Hippocampal formation (tissue), 2 donors: ENCODE measurements around the gene CNPY3.
"Not testable (repeated sequence)": the region's sequence is repeated elsewhere in the genome, so short reads cannot be mapped to it uniquely, and the experiment has no call there.

ENCODE experiments used
- DNase-seq, 2 donors: peaks; one replicate each; lab custom pipeline; 2025; lab: John Stamatoyannopoulos, UW

The CNPY3 gene

DNA sequence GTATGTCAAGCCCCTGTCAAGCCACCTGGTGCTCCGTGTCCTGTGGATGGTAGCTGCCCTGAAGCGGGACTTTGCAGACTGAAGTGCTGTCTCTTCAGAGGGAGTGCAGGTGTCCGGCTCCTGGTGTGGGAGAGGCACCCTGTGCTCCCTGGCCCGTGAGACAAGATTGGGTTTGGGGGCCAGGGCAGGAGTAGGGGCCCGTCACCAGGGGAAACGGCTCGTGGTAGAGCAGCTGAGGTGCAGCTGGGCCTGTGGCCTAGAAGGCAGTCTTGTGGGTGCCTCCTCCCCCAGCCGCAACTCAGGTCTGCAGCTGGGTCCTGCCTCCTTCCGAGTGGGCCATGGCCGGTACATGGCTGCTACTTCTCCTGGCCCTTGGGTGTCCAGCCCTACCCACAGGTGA is 13.5 kb upstream of the CNPY3 start, which contains the start of gene PTCRA:
PTCRA (plus strand) TSS at position 322 of the 400 bp plus-strand sequence; CDS start at position 339, 17 bp downstream.
- DNase-seq, result no peak

DNA sequence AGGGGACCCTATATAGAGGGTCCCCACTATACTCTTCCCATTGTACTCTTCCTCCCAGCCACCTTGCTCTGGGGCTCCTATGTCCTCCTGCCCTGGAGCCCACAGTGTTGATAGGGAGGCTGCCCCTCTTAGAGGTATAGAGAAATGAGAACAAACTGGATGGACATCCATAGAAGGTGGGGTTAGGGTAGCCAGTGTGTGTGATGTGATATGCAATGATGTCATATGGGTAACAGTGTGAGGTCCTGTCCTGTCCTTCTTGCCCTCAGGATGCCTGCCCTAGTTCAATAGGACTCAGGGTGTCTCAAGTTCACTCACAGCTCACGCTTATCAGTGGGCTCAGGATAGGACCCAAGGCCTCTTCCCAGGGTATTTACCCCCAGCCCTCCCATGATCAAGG is 13.0 kb upstream of the CNPY3 start:
- DNase-seq, result no peak

DNA sequence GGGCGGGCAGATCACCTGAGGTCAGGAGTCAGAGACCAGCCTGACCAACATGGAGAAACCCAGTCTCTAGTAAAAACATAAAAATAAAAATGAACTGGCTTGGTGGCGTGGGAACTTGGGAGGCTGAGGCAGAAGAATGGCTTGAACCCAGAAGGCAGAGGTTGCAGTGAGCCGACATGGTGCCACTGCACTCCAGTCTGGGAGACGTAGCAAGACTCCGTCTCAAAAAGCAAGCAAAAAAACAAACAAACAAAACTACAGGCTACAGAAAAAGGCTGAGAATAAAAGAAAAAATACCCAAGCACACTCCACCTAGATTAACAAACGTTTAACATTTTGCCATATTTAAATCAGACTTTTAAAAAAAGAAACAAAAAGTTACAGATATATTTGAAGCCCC is 7.5 kb upstream of the CNPY3 start:
- DNase-seq, result no peak

DNA sequence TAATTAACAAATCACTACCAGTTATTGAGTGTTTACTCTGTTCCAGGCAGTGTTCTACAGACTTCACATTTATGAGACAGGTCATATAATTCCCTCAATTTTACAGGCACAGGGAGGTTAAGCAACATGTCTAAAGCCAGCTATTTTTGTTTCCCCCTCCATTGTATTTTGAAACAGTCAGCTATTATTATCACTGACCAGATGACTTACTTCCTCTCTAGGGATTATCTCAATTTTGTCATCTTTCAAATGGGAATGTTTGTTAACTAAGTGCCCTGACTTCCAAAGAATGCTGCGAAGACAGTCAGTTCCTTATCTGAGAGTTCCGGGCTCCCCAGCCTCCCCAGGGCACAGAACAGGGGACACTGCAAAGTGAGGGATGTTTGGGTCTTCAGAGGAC is 5.6 kb upstream of the CNPY3 start:
- DNase-seq, result no peak

DNA sequence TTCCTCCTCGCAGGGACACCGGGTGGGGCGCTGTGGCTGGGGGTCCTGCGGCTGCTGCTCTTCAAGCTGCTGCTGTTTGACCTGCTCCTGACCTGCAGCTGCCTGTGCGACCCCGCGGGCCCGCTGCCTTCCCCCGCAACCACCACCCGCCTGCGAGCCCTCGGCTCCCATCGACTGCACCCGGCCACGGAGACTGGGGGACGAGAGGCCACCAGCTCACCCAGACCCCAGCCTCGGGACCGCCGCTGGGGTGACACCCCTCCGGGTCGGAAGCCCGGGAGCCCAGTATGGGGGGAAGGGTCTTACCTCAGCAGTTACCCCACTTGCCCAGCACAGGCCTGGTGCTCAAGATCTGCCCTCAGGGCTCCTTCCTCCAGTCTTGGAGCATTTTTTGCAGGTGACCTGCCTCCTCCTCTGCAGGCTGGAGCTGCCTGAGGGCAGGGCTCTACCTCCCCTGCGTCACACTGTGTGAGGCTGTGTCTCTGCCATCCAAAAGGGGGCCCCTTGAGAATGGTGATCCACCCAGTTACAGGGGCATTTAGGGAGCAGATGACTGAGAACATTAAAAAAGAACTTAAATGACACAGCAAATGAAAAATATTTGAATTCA is 3.9 kb upstream of the CNPY3 start:
- no peak for DNase-seq

DNA sequence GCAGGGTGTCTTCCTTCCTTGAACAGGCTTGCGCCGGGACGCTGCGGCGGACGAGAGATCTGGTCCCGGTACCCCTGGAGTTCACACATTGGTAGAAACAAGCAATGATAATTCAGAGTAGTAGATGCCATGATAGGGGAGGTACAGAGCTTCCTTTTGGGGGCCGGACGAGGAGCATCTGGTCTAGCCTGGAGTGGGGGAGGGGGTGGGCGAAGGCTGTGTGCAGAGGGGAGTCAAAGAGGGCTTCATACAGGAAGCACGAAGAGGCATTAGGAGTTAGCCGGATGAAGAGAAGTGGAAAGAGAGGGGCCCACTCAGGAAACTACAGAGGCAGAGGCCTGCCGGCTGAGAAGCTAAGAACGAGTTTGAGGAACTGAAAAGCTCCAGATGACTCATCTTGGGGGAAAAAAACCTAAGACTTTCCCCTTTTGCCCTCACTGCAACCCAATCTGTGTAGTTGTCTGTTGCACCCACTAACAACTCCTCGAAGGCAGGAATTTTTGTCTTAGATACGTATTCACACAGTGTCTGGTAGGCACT is 611 bp downstream of the CNPY3 start:
- DNase-seq, result peak in 1 of 2 donors; percentile 44

DNA sequence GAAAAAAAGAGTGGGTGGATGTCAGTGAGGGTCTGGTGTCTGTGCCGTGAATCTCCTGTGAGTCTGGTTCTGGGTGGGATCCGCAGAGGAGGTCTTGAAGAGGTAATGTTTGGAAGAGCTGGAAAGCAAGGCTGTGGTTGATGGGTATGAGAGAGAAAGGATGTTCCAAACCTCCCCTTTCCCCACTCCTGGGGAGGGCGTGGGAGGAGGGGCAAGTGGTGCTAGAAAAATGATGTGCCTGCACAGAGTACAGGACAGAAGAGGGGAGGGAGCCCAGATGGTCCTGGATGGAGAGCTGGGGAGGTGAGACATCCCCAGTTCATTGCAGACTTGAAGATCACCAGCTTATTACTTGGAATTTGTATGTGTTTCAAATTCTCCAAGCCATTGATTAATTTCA is 3.1 kb downstream of the CNPY3 start:
- DNase-seq, result no peak

DNA sequence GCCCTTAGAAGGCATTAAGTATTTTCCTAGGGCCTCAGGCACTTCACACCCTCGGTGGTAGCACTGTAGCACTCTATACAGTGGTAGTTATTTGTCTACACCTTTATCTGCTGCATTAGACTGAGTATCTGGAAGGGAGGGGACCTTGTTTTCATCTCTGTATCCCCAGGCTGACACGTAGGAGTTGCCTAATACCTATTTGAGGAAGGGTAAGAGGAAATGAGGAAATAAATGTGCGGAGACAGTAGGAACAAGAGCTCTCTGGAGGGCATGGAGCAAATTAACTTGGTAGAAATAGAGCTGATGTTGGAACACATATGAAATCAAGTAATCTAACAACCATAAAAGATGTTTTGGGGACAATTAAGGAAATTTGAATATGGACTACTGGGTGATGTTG is 3.9 kb downstream of the CNPY3 start:
- peak in 1 of 2 donors; percentile 11 for DNase-seq

DNA sequence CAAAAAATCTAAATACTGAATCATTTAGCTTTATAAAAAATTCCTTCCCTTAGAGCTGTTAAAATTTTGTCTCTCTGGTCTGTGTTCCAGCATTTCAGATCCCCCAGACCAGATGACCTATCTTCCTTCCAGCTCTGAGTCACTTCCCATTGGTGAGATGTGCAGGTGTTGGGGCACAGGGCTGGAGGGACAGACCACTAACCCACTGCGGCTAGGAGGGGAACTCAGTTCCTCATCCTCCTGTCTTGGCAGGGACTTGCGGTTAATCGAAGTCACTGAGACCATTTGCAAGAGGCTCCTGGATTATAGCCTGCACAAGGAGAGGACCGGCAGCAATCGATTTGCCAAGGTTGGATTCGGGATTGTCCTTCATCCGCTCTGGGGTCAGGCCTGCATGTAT is 6.0 kb downstream of the CNPY3 start:
- no peak for DNase-seq

DNA sequence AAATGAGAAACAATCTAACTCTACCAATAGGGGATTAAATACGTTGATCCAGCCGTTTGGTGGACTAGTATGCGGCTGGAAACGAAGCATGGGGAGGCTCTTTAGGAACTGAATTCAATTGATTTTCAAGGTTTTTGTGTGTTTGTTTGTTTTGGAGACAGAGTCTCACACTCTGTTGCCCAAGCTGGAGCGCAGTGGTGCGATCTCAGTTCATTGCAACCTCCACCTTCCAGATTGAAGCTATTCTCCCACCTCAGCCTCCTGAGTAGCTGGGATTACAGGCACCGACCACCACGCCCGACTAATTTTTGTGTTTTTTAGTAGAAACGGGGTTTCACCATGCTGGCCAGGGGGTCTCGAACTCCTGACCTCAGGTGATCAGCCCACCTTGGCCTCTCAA is 7.1 kb downstream of the CNPY3 start:
- no peak for DNase-seq

DNA sequence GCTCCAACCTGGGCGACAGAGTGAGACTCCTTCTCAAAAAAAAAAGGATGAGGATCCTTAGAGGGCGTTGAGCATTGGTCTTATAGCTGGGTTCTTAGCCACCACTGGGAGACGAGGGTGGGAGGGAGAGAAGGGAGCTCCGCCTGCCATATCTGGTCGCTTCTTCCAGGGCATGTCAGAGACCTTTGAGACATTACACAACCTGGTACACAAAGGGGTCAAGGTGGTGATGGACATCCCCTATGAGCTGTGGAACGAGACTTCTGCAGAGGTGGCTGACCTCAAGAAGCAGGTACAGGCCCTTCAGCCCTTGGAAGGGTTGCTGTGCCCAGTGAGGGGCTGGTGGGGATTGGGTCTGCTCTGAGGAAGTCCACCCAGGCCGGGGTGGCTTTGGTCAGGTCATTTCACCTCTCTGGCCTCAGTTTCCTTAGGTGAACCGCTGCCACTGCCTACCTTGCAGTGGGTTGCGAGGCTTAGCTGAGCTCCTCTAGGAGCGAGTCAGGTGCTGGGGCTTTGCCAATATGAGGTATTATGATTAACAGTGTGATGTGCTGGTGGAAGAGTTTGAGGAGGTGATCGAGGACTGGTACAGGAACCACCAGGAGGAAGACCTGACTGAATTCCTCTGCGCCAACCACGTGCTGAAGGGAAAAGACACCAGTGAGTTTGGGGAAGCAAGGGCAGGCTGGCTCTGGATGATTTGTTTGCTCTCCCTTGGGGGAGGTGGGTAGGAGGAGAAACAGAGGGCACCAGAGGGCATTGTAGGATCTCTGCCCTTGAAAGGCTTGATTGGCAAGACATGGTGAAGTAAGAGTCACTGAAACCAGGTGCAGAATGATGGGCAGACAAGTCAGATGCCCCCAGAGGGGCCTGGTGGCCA is 8.5 kb downstream of the CNPY3 start:
- no peak for DNase-seq

DNA sequence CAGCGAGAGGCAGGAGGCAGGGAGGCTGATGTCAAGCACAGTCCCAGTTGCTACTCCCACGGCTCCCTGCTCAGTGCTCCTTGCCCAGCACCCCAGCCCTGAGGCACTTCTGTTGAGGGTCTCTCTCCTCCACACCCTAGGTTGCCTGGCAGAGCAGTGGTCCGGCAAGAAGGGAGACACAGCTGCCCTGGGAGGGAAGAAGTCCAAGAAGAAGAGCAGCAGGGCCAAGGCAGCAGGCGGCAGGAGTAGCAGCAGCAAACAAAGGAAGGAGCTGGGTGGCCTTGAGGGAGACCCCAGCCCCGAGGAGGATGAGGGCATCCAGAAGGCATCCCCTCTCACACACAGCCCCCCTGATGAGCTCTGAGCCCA is 9.1 kb downstream of the CNPY3 start:
- no peak for DNase-seq

DNA sequence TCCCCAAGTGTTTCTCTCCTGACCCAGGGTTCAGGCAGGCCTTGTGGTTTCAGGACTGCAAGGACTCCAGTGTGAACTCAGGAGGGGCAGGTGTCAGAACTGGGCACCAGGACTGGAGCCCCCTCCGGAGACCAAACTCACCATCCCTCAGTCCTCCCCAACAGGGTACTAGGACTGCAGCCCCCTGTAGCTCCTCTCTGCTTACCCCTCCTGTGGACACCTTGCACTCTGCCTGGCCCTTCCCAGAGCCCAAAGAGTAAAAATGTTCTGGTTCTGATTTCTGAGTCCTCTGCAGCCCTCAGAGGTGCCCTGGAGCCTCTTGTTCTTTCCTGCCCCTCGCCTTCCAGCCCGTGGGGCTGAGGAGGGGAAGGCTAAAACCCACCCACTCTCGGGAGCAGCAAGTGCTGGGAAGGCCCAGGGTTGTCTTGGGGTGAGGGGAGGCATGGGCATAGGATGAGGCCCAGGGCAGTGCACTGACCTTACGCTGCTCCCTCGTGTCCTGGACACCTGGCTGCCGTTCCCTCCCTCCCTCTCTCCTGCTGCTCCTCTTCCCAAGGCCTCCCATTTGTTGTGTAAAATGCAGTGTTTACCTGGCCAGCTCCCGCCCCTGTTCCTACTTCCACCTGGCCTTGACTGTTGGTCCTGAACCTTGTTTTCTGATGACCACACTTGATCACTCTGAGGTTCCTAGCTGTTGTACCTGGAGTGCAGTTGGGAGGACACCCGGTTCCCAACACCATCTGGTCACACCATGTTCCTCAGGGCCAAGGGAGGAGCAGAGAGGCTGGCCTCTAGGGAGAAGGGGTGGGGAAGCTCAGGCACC is 9.9 kb downstream of the CNPY3 start:
- DNase-seq, result no peak

DNA sequence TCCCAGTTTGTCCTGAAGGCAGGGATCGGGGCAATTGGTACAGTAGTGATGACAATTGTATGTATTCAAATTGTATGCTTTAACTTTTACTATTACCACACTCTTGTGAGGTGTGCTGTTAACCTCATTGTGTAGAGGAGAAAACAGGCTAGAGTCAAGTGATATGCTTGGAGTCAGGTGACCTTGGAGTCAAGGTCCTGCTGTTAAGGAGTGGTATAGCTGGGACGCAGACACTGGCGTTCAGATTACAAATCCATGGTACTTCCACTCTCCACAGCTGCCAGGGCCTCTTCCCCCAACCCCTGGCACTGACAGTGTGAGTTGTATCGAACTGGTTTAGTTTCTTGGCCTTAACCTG is 10.5 kb downstream of the CNPY3 start:
- DNase-seq, result no peak

DNA sequence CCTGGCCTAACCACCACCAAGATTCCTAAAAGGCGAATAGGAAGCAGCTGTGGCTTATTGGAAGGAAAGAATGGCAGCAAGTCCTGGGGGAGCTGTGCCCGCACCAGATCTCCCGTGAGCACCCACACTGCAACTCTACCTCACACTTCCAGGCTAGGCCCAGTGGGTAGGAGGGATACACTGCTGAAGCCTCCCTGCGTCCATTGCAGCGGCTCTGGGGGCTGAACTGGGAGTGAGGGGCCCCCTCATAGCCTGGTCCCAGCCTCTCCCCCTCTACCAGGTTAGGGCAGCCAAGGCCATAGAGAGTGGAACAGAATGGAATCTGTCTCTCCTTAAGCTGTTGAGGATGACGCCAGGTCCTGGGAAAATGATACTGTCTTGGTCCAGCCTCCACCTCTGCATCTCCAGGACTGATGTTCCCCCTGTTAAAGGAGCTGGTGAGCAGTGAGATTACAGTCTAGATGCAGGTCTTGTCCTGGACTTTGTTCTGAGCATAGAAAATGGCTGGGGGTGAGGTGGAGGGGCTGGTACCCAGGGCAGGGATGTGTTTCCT is 11.3 kb downstream of the CNPY3 start:
- no peak for DNase-seq

DNA sequence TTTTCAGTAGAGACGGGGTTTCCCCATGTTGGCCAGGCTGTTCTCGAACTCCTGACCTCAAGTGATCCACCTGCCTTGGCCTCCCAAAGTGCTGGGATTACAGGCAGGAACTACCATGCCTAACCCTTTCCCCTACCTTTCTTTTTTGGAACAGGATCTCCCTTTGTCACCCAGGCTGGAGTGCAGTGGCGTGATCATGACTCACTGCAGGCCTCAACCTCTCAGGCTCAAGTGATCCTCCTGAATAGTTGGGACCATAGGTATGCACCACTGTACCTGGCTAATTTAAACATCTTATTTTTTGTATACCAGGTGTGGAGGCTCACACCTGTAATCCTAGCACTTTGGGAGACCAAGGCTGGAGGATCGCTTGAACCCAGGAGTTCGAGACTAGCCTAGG is 12.1 kb downstream of the CNPY3 start:
- DNase-seq, result not testable (repeated sequence)

DNA sequence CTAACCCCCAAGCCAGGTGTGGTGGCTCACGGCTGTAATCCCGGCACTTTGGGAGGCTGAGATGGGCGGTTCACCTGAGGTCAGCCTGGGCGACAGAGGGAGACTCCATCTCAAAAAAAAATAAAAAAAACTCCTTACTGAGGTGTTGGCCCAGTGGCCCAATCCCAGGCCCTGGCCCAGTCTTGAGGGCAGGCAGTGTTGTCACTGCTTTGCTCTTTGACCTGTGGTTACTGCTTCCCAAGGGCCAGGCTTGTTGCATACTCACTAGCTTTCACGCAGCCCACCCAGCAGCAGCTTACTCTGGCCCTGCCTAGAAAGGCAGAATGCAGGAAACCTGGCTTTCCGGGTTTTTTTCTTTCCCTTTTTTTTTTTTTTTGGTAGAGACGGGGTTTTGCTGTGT is 13.2 kb downstream of the CNPY3 start:
- DNase-seq, result no peak

DNA sequence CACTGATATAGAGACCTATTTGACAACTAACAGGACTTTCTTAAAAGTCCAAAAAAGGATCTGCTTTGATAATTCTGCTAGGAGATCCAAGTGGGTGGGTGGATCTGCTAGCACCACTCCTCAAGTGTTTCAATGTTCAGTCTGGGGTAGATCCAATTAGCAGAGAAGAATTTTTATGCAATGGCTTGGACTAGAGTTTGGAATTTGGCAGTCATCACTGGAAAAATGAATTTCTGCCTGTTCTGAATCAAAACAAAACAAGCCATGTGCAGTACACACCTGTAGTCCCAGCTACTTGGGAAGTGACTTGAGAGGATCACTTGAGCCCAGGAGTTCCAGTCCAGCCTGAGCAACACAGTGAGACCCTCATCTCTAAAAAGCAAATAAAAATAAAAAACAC is 18.7 kb downstream of the CNPY3 start:
- DNase-seq, result no peak

DNA sequence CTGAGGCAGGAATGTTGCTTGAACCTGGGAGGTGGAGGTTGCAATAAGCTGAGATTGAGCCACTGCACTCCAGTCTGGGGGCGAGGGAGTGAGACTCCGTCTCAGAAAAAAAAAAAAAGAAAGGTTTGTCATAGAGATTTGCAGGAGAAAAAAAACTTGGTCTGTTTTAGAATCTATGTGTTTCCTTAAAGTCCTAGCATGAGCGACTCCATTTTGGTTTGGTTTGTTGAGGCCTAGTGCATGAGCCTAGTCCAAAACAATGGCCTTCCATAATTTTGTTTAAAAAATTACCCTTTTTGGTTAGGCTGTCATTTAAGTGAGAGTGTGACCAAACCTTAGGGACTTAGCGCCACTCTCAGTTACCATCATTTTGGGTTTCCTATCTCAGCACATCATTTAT is 23.1 kb downstream of the CNPY3 start:
- no peak for DNase-seq

DNA sequence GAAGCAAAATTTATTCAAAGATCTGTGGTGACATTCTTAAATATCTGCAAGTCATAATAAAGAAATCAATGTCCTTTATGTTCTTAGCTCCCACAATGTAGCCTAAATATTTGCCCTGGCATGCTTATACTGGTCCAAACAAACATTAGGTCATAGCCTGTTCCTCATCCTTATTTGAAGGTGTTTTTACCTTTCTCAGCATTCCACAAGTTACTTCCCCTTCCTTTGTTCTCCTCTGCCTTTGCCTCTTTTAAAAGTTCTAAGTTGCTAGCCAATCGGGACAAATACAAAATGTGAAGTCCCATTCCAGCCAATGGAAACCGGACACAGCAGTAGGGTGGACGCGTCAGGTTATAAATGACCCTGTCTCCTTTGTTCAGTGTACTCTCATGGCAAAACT is 25.1 kb downstream of the CNPY3 start:
- DNase-seq, result not testable (repeated sequence)

DNA sequence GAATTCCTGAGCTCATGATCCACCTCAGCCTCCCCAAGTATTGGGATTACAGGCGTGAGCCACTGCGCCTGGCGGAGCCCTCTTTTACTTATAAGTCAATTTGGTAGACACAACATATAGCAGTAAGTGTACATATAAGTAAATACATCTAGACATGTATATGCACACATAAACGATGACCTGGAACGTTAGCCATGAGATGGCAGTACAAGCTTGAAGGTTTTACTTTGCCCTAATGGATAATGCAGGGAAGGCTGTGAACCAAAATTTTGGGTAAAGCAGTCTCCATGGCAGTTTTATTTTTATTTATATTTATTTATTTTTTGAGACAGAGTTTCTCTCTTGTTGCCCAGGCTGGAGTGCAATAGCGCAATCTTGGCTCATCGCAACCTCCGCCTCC is 28.8 kb downstream of the CNPY3 start:
- DNase-seq, result no peak

DNA sequence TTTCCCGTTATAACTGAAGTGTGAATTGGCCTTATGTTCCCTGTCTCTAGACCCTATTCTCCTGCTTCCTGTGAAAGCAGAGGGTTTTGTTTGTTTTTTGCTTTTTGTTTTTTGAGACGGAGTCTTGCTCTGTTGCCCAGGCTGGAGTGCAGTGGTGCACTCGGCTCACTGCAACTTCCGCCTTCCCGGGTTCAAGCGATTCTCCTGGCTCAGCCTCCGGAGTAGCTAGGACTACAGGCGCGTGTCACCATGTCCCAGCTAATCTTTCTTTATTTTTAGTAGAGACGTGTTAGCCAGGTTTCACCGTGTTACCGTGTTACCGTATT is 30.6 kb downstream of the CNPY3 start:
- no peak for DNase-seq
